Measurements from ENCODE around the gene DNAH11.
"Not testable (repeated sequence)": the region's sequence is repeated elsewhere in the genome, so short reads cannot be mapped to it uniquely, and the experiment has no call there.

DNAH11 gene

GRCh38 chr7:21777921-21778320 is 235.1 kb downstream of the DNAH11 start:
- DNase-seq (ENCODE audit: low spot score) = no peak

GRCh38 chr7:21778953-21779352 is 236.1 kb downstream of the DNAH11 start:
- DNase-seq (ENCODE audit: low spot score) = no peak

- DNase-seq (ENCODE audit: low spot score) = no peak
Measured at GRCh38 chr7:21782996-21783395, 240.2 kb downstream of the DNAH11 start.

- no peak for DNase-seq (ENCODE audit: low spot score)
Measured at GRCh38 chr7:21784989-21785388, 242.2 kb downstream of the DNAH11 start.

GRCh38 chr7:21805791-21806190 is 263.0 kb downstream of the DNAH11 start:
- DNase-seq (ENCODE audit: low spot score) = no peak

GRCh38 chr7:21806388-21806787 is 263.5 kb downstream of the DNAH11 start:
- no peak for DNase-seq (ENCODE audit: low spot score)

GRCh38 chr7:21819048-21819447 is 276.2 kb downstream of the DNAH11 start:
- DNase-seq (ENCODE audit: low spot score) = no peak

GRCh38 chr7:21828841-21829240 is 286.0 kb downstream of the DNAH11 start:
- DNase-seq (ENCODE audit: low spot score) = no peak

- DNase-seq (ENCODE audit: low spot score) = no peak
Measured at GRCh38 chr7:21829731-21830130, 286.9 kb downstream of the DNAH11 start.

GRCh38 chr7:21844742-21845141 is 301.9 kb downstream of the DNAH11 start:
- DNase-seq (ENCODE audit: low spot score) = no peak

GRCh38 chr7:21850531-21851285 is 307.9 kb downstream of the DNAH11 start:
- no peak for DNase-seq (ENCODE audit: low spot score)

GRCh38 chr7:21851559-21851967 is 308.7 kb downstream of the DNAH11 start:
- no peak for DNase-seq (ENCODE audit: low spot score)

- not testable (repeated sequence) for DNase-seq (ENCODE audit: low spot score)
Measured at GRCh38 chr7:21865631-21866204, 322.9 kb downstream of the DNAH11 start.

GRCh38 chr7:21866731-21867130 is 323.9 kb downstream of the DNAH11 start:
- no peak for DNase-seq (ENCODE audit: low spot score)

GRCh38 chr7:21867226-21867625 is 324.4 kb downstream of the DNAH11 start:
- DNase-seq (ENCODE audit: low spot score) = no peak

- no peak for DNase-seq (ENCODE audit: low spot score)
Measured at GRCh38 chr7:21867816-21868575, 325.2 kb downstream of the DNAH11 start.

GRCh38 chr7:21868576-21868850 is 325.7 kb downstream of the DNAH11 start:
- DNase-seq (ENCODE audit: low spot score) = no peak

- DNase-seq (ENCODE audit: low spot score) = no peak
Measured at GRCh38 chr7:21869785-21870402, 327.1 kb downstream of the DNAH11 start.

- no peak for DNase-seq (ENCODE audit: low spot score)
Measured at GRCh38 chr7:21883069-21883468, 340.2 kb downstream of the DNAH11 start.

GRCh38 chr7:21883501-21883900 is 340.7 kb downstream of the DNAH11 start:
- not testable (repeated sequence) for DNase-seq (ENCODE audit: low spot score)

- no peak for DNase-seq (ENCODE audit: low spot score)
Measured at GRCh38 chr7:21884496-21884895, 341.7 kb downstream of the DNAH11 start.

- DNase-seq (ENCODE audit: low spot score) = no peak
Measured at GRCh38 chr7:21886396-21886795, 343.6 kb downstream of the DNAH11 start.

- DNase-seq (ENCODE audit: low spot score) = no peak
Measured at GRCh38 chr7:21887353-21887752, 344.5 kb downstream of the DNAH11 start.
